Measurements from ENCODE around the gene POLE4. TPM values are rescaled to one million over a fixed set of nuclear protein-coding genes. Genes with fewer than 3 reads are reported as not detected.

Gene POLE4
- total RNA-seq, 1 donor: 20.7 TPM

GRCh38 chr2:74948779-74949178, 9.7 kb upstream of the POLE4 start:
- TF ChIP-seq, protein P1, sequence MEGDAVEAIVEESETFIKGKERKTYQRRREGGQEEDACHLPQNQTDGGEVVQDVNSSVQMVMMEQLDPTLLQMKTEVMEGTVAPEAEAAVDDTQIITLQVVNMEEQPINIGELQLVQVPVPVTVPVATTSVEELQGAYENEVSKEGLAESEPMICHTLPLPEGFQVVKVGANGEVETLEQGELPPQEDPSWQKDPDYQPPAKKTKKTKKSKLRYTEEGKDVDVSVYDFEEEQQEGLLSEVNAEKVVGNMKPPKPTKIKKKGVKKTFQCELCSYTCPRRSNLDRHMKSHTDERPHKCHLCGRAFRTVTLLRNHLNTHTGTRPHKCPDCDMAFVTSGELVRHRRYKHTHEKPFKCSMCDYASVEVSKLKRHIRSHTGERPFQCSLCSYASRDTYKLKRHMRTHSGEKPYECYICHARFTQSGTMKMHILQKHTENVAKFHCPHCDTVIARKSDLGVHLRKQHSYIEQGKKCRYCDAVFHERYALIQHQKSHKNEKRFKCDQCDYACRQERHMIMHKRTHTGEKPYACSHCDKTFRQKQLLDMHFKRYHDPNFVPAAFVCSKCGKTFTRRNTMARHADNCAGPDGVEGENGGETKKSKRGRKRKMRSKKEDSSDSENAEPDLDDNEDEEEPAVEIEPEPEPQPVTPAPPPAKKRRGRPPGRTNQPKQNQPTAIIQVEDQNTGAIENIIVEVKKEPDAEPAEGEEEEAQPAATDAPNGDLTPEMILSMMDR (IDR thresholded peaks at IDR 0.05; ENCODE audit: insufficient read depth, low read depth, low read length): no peak
- no peak overlapping the region for H3K4me3 ChIP-seq (ENCODE audit: low read depth, low read length)
- no peak for DNase-seq (ENCODE audit: low read depth)

GRCh38 chr2:74951211-74951754, 7.2 kb upstream of the POLE4 start:
- no peak for DNase-seq (ENCODE audit: low read depth)
- H3K4me3 ChIP-seq (ENCODE audit: low read depth, low read length): no peak overlapping the region
- TF ChIP-seq, protein P1 (IDR thresholded peaks at IDR 0.05; ENCODE audit: insufficient read depth, low read depth, low read length): no peak

DNA sequence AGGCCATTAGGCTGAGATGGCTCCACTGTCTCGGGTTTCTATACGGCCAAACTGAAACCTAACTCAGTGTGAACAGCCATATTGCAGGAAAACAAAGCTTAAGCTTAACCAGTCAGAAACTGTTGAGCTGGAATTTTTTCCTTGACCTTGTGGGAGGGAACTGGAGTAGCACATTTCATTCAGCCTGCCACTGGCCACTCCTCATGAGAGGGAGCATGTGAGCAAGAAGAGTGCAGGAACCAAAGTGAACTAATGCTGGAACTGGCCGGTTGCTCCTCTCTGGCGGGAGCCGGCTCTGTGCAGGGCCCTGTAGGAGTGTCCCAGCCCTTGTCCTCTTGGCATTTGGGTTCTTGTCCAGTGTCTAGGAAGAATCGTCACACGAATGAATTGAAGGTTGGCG, 5.9 kb upstream of the POLE4 start:
- TF ChIP-seq, protein P1 (IDR thresholded peaks at IDR 0.05; ENCODE audit: insufficient read depth, low read depth, low read length): no peak
- H3K4me3 ChIP-seq (ENCODE audit: low read depth, low read length): no peak overlapping the region
- no peak for DNase-seq (ENCODE audit: low read depth)

GRCh38 chr2:74953796-74954499, 4.5 kb upstream of the POLE4 start:
- TF ChIP-seq, protein P1 (IDR thresholded peaks at IDR 0.05; ENCODE audit: insufficient read depth, low read depth, low read length): no peak
- no peak for DNase-seq (ENCODE audit: low read depth)
- no peak overlapping the region for H3K4me3 ChIP-seq (ENCODE audit: low read depth, low read length)

GRCh38 chr2:74954500-74954874, 4.0 kb upstream of the POLE4 start:
- no peak for DNase-seq (ENCODE audit: low read depth)
- TF ChIP-seq, protein P1 (IDR thresholded peaks at IDR 0.05; ENCODE audit: insufficient read depth, low read depth, low read length): no peak
- H3K4me3 ChIP-seq (ENCODE audit: low read depth, low read length): no peak overlapping the region

- peak; percentile 24 for DNase-seq (ENCODE audit: low read depth)
- TF ChIP-seq, protein P1 (IDR thresholded peaks at IDR 0.05; ENCODE audit: insufficient read depth, low read depth, low read length): no peak
- H3K4me3 ChIP-seq (ENCODE audit: low read depth, low read length): peak overlapping the region; percentile 77
Measured at GRCh38 chr2:74957886-74958273, 563 bp upstream of the POLE4 start.
